K562 (cell line): ENCODE measurements around the gene HMOX2. TPM values are rescaled to one million over a fixed set of nuclear protein-coding genes. Genes with fewer than 3 reads are reported as not detected.

Experiments used
- ARID1B ChIP-seq: fragments of 450-650 bp; IDR thresholded peaks from 2 replicates; pipeline ENCODE4 v1.6.1; 2016; ENCODE audit warnings: antibody characterized with exemption, mild to moderate bottlenecking, inconsistent platforms
- FOSL1 ChIP-seq: fragments of 200-800 bp; sonication (Bioruptor generic); conservative IDR thresholded peaks from 2 replicates; pipeline ENCODE4 v1.6.1; 2016; ENCODE audit warnings: missing genetic modification characterization, missing compliant biosample characterization
- FOXK1 ChIP-seq: sonication (generic); formaldehyde crosslinking; IDR thresholded peaks from 2 replicates; pipeline ENCODE4 v1.8.0; 2022; ENCODE audit warnings: missing genetic modification reagents, mild to moderate bottlenecking, borderline replicate concordance
- KLF6 ChIP-seq: fragments of 250-450 bp; sonication (Bioruptor Pico); IDR thresholded peaks from 2 replicates; pipeline ENCODE4 v1.4.0; 2020; ENCODE audit warnings: mild to moderate bottlenecking, moderate library complexity, borderline replicate concordance
- NFATC3 ChIP-seq: fragments of 450-650 bp; IDR thresholded peaks from 2 replicates; pipeline ENCODE4 v1.6.1; 2017; ENCODE audit warnings: mild to moderate bottlenecking
- NFIC ChIP-seq: fragments of 450-650 bp; IDR thresholded peaks from 2 replicates; pipeline ENCODE4 v1.6.1; 2017; ENCODE audit warnings: mild to moderate bottlenecking, inconsistent platforms
- NFIX ChIP-seq: fragments of 250-450 bp; sonication (Bioruptor Pico); IDR thresholded peaks from 2 replicates; pipeline ENCODE4 v1.4.0; 2020; ENCODE audit warnings: low read depth, mild to moderate bottlenecking, moderate library complexity
- NR4A1 ChIP-seq, 2 experiments: fragments of 250-450 bp in 1 of 2; fragments of 450-650 bp in 1 of 2; sonication (Bioruptor Pico) in 1 of 2; IDR thresholded peaks; 2 replicates each; pipeline versions ENCODE4 v1.4.0 to v1.6.1; 2016 to 2020; ENCODE audit warnings: mild to moderate bottlenecking in 2 of 2, missing compliant biosample characterization in 1 of 2, missing genetic modification characterization in 1 of 2, moderate library complexity in 1 of 2
- NRF1 ChIP-seq, 2 experiments: fragments of 450-650 bp; IDR thresholded peaks in 1 of 2; conservative IDR thresholded peaks in 1 of 2; 2 replicates each; pipeline ENCODE4 v1.6.1; 2014; ENCODE audit warnings: mild to moderate bottlenecking in 2 of 2
- PPARD ChIP-seq: fragments of 250-450 bp; sonication (Bioruptor Pico); IDR thresholded peaks from 2 replicates; pipeline ENCODE4 v1.8.0; 2022; ENCODE audit warnings: inconsistent platforms, mild to moderate bottlenecking, moderate library complexity
- RBFOX2 ChIP-seq: fragments of 200-400 bp; formaldehyde crosslinking; IDR thresholded peaks from 2 replicates; pipeline ENCODE4 v1.6.1; 2017; ENCODE audit warnings: low read depth, mild to moderate bottlenecking, low read length, moderate library complexity
- RHOXF2B ChIP-seq: fragments of 250-450 bp; sonication (Bioruptor Pico); conservative IDR thresholded peaks from 2 replicates; pipeline ENCODE4 v1.5.1; 2021
- SMARCE1 ChIP-seq: fragments of 450-650 bp; IDR thresholded peaks from 2 replicates; pipeline ENCODE4 v1.7.1; 2016; ENCODE audit warnings: mild to moderate bottlenecking
- THRB ChIP-seq: fragments of 450-650 bp; formaldehyde crosslinking; conservative IDR thresholded peaks from 2 replicates; pipeline ENCODE4 v1.4.0; 2022; ENCODE audit warnings: mild to moderate bottlenecking, missing genetic modification characterization
- YBX1 ChIP-seq: fragments of 450-650 bp; IDR thresholded peaks from 2 replicates; pipeline ENCODE4 v1.7.1; 2016; ENCODE audit warnings: mild to moderate bottlenecking
- ZFPM2 ChIP-seq: fragments of 250-450 bp; sonication (Bioruptor Pico); IDR thresholded peaks from 2 replicates; pipeline ENCODE4 v1.5.1; 2022; ENCODE audit warnings: mild to moderate bottlenecking
- ZNF146 ChIP-seq: IDR thresholded peaks from one replicate; pipeline ENCODE4 v1.6.1; 2018; ENCODE audit warnings: missing compliant biosample characterization; ENCODE audit not compliant: unreplicated experiment
- ZNF184 ChIP-seq: sonication (generic); formaldehyde crosslinking; IDR thresholded peaks from 2 replicates; pipeline ENCODE4 v1.5.0; 2020; ENCODE audit warnings: missing genetic modification reagents
- ZNF507 ChIP-seq: conservative IDR thresholded peaks from 2 replicates; pipeline ENCODE4 v1.6.1; 2017; ENCODE audit warnings: missing genetic modification characterization, missing compliant biosample characterization
- ZNF639 ChIP-seq, 2 experiments: fragments of 200-800 bp in 1 of 2; sonication (Bioruptor generic) in 1 of 2; sonication (generic) in 1 of 2; formaldehyde crosslinking in 1 of 2; IDR thresholded peaks in 1 of 2; conservative IDR thresholded peaks in 1 of 2; 2 replicates each; pipeline versions ENCODE4 v1.5.0 to v1.6.1; 2016 to 2020; ENCODE audit warnings: missing compliant biosample characterization in 1 of 2, missing genetic modification characterization in 1 of 2, missing genetic modification reagents in 1 of 2
- ZNF699 ChIP-seq: fragments of 250-450 bp; sonication (Bioruptor Pico); IDR thresholded peaks from 2 replicates; pipeline ENCODE4 v1.8.0; 2021; ENCODE audit warnings: mild to moderate bottlenecking, moderate library complexity; ENCODE audit not compliant: insufficient replicate concordance
- ZNF76 ChIP-seq: fragments of 250-450 bp; sonication (Bioruptor Pico); IDR thresholded peaks from 2 replicates; pipeline ENCODE4 v1.4.0; 2020; ENCODE audit warnings: mild to moderate bottlenecking, moderate library complexity, borderline replicate concordance
- polyA plus RNA-seq, 8 experiments: library from polyadenylated mRNA; depleted of rRNA in 4 of 8; stranded (reverse) in 5 of 8; unstranded in 3 of 8; fragments of >200 nt; fragmentation: Nextera tagmentation in 2 of 8; fragmentation: Illumina TruSeq in 1 of 8; extraction: Ambion mirVana in 2 of 8; extraction: Trizol in 1 of 8; gene quantifications; 2 replicates each; pipeline versions ENCODE4 v1.2.1 to v1.2.3, GENCODE V29; 2011 to 2014; ENCODE audit warnings: inconsistent platforms in 1 of 8, missing spikeins in 1 of 8
- total RNA-seq, 7 experiments: library from RNA; depleted of rRNA in 6 of 7; stranded (reverse); fragments of >200 nt in 6 of 7; fragmentation: Illumina TruSeq in 2 of 7; extraction: Trizol in 2 of 7; gene quantifications; 2 replicates each; pipeline versions ENCODE4 v1.2.1 to v1.2.3, GENCODE V29; 2011 to 2021; ENCODE audit warnings: low replicate concordance in 1 of 7
- TF ChIP-seq, protein P1 (sequence below): sonication (generic); formaldehyde crosslinking; IDR thresholded peaks from 2 replicates; pipeline ENCODE4 v1.8.1; 2022; ENCODE audit warnings: missing genetic modification reagents
- TF ChIP-seq, protein P2 (sequence below), 2 experiments: fragments of 450-650 bp in 1 of 2; sonication (generic) in 1 of 2; formaldehyde crosslinking in 1 of 2; IDR thresholded peaks in 1 of 2; conservative IDR thresholded peaks in 1 of 2; 2 replicates each; pipeline versions ENCODE4 v1.6.1 to v1.8.1; 2016 to 2023; ENCODE audit warnings: mild to moderate bottlenecking in 2 of 2, moderate library complexity in 2 of 2, inconsistent platforms in 1 of 2, missing genetic modification reagents in 1 of 2

Gene HMOX2
- total and polyA plus RNA-seq, 9 of the 15 experiments (the other 6 are each of a cell fraction or from before 2014, with no cell fraction given): 26.8 to 87.4 (median 57.4) TPM

DNA sequence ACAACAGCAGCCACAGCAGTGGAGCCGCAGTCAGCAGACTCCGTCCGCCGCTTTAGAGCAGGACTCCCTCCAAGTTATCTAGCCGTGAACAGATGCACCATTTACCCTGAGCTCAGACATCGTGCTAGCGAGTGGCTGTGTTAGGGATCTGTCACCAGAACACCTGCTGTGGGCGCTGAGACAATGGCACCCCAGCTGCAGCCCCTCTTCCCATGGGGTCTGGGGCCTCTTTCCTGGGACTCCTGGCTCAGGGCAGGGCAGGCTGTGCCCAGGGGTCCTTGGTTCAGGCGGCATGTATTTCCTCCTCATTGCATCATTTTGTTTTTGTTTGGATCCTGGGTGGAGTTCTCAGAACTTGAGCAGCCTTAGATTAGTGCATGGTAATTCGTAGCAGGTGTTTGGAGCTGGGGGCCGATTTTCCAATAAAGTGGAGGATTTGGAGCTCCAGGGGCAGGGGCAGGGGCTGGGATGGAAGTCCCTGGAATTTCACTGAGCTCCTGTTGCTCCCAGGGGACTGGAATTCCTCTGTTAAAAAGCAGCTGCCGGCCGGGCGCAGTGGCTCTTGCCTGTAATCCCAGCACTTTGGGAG lies 25.2 kb upstream of the HMOX2 start (continued):
- TF ChIP-seq ZFPM2 (CRISPR knock-in tag) (no peak), PPARD (peak; percentile 81; the same call in 1 of the 2 replicates), NR4A1 (CRISPR knock-in tag; IDR thresholded peaks at IDR 0.05) (no peak), NR4A1 (tag; IDR thresholded peaks at IDR 0.05) (peak; percentile 80), FOXK1 (CRISPR knock-in tag) (no peak), THRB (CRISPR knock-in tag) (peak; percentile 68; the same call in 1 of the 2 replicates), ZNF639 (CRISPR knock-in tag; conservative IDR thresholded peaks at IDR 0.05 in 1 of 2, IDR thresholded peaks at IDR 0.05 in 1 of 2) (no peak), NFIC (no peak), RHOXF2B (no peak), ZNF146 (CRISPR knock-in tag) (no peak), NRF1 (conservative IDR thresholded peaks at IDR 0.05 in 1 of 2, IDR thresholded peaks at IDR 0.05 in 1 of 2) (no peak), ZNF184 (no peak), YBX1 (no peak), ZNF507 (tag) (no peak), ZNF699 (CRISPR knock-in tag) (no peak), SMARCE1 (no peak), NFIX (CRISPR knock-in tag) (no peak), ARID1B (peak; percentile 27; the same call in 1 of the 2 replicates), RBFOX2 (peak; percentile 51; the same call in 1 of the 2 replicates), ZNF76 (CRISPR knock-in tag) (peak; percentile 95), NFATC3 (no peak), KLF6 (CRISPR knock-in tag) (peak; percentile 91; the same call in 1 of the 2 replicates), FOSL1 (tag) (no peak; the same call in 1 of the 2 replicates)
- TF ChIP-seq, protein P1, sequence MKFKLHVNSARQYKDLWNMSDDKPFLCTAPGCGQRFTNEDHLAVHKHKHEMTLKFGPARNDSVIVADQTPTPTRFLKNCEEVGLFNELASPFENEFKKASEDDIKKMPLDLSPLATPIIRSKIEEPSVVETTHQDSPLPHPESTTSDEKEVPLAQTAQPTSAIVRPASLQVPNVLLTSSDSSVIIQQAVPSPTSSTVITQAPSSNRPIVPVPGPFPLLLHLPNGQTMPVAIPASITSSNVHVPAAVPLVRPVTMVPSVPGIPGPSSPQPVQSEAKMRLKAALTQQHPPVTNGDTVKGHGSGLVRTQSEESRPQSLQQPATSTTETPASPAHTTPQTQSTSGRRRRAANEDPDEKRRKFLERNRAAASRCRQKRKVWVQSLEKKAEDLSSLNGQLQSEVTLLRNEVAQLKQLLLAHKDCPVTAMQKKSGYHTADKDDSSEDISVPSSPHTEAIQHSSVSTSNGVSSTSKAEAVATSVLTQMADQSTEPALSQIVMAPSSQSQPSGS (CRISPR knock-in tag): no peak
- TF ChIP-seq, protein P2, sequence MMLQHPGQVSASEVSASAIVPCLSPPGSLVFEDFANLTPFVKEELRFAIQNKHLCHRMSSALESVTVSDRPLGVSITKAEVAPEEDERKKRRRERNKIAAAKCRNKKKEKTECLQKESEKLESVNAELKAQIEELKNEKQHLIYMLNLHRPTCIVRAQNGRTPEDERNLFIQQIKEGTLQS (IDR thresholded peaks at IDR 0.05): peak; percentile 89
- TF ChIP-seq, protein P2 (CRISPR knock-in tag; conservative IDR thresholded peaks at IDR 0.05): no peak
